Type B pancreatic cell (in vitro differentiated cells): ENCODE results near the gene CSN2. TPM values are rescaled to one million over a fixed set of nuclear protein-coding genes. Genes with fewer than 3 reads are reported as not detected.

Experiments
- DNase-seq: peaks from one replicate; pipeline ENCODE4 v3.0.0; 2021; ENCODE audit warnings: mixed read lengths; ENCODE audit not compliant: unreplicated experiment; ENCODE audit errors: extremely low spot score
- H3K27ac Mint-ChIP-seq: 2 replicates; pipeline ENCODE4 v1.8.0; 2021; ENCODE audit warnings: mild to moderate bottlenecking, mixed read lengths
- H3K27me3 Mint-ChIP-seq: 2 replicates; pipeline ENCODE4 v1.8.0; 2021; ENCODE audit warnings: mixed read lengths
- H3K36me3 Mint-ChIP-seq: 2 replicates; pipeline ENCODE4 v1.8.0; 2021; ENCODE audit warnings: mixed read lengths
- H3K4me1 Mint-ChIP-seq: one replicate; pipeline ENCODE4 v1.8.0; 2021; ENCODE audit warnings: mixed read lengths; ENCODE audit not compliant: unreplicated experiment
- H3K4me3 Mint-ChIP-seq: 2 replicates; pipeline ENCODE4 v1.8.0; 2021; ENCODE audit warnings: mild to moderate bottlenecking, mixed read lengths
- H3K9me3 Mint-ChIP-seq: 2 replicates; pipeline ENCODE4 v1.8.0; 2021; ENCODE audit warnings: mixed read lengths
- CTCF ChIP-seq: fragments of 200-600 bp; sonication (generic); conservative IDR thresholded peaks from 2 replicates; pipeline ENCODE4 v1.5.0; 2021; ENCODE audit warnings: antibody characterized with exemption, mild to moderate bottlenecking
- total RNA-seq: library from RNA; stranded (reverse); gene quantifications from 2 replicates; pipeline ENCODE4 v1.2.1, GENCODE V29; 2021; ENCODE audit warnings: low replicate concordance

Gene CSN2
- total RNA-seq, 1 donor from 2014 or later: not detected

GRCh38 chr4:69994782-69995181 lies 29.3 kb upstream of the CSN2 start:
- DNase-seq: no peak
- Mint-ChIP-seq H3K36me3 (no peaks in the 10 kb centered on the region), H3K27me3 (no peaks in the 10 kb centered on the region), H3K4me1 (no peaks in the 10 kb centered on the region), H3K4me3 (no peak overlapping the region), H3K27ac (no peak overlapping the region), H3K9me3 (no peaks in the 10 kb centered on the region)
- TF ChIP-seq CTCF: no peak

DNA sequence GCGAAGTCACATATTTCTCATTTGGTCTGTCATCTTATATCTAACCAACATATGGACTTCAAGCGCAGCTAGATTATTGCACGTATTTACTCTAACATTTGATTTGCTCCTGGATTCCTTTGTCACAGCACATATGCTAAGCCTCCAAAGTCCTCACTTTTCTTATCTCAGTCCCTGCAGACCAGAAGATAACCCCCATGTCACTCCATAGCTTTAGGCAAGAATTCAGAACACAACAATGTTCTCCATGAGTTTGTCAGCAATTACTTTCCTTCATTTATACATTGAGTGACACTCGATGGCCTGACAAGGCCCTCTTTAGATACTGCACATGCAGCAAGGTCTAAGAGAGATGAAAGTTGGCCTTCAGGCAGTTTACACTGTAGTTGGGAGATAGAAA lies 25.5 kb upstream of the CSN2 start:
- Mint-ChIP-seq H3K9me3 (no peaks in the 10 kb centered on the region), H3K27ac (no peak overlapping the region), H3K4me3 (no peak overlapping the region), H3K27me3 (no peaks in the 10 kb centered on the region), H3K36me3 (no peaks in the 10 kb centered on the region), H3K4me1 (no peaks in the 10 kb centered on the region)
- TF ChIP-seq CTCF: no peak
- DNase-seq: no peak

GRCh38 chr4:69986663-69987062 lies 21.1 kb upstream of the CSN2 start:
- Mint-ChIP-seq H3K9me3 (no peaks in the 10 kb centered on the region), H3K27ac (no peak overlapping the region), H3K27me3 (no peaks in the 10 kb centered on the region), H3K4me1 (peaks cover 7% of the 10 kb centered on the region), H3K36me3 (no peaks in the 10 kb centered on the region), H3K4me3 (no peak overlapping the region)
- no peak for TF ChIP-seq CTCF
- DNase-seq: no peak

DNA sequence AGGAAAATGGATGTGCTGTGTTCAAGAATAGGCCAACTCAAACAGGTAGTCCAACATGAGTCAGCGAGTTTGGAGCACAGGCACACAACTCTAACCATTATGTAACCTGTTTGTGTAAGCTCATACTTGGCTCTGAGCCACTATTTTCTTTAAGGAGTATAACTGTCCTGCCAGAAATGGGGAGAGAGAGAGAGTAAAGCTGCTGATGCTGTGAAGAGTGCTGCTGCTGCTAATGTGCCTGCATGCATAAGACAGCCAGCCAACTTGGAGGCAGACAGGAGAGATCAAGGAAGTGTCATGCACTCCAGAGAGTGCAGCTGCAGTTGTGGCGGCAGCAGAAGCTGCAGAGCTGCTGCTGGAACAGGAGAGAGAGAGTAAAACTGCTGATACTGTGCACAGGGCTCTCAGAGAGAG lies 18.5 kb upstream of the CSN2 start:
- Mint-ChIP-seq H3K4me1 (peaks cover 7% of the 10 kb centered on the region), H3K27me3 (no peaks in the 10 kb centered on the region), H3K36me3 (no peaks in the 10 kb centered on the region), H3K9me3 (no peaks in the 10 kb centered on the region), H3K27ac (no peak overlapping the region), H3K4me3 (no peak overlapping the region)
- no peak for DNase-seq
- no peak for TF ChIP-seq CTCF

DNA sequence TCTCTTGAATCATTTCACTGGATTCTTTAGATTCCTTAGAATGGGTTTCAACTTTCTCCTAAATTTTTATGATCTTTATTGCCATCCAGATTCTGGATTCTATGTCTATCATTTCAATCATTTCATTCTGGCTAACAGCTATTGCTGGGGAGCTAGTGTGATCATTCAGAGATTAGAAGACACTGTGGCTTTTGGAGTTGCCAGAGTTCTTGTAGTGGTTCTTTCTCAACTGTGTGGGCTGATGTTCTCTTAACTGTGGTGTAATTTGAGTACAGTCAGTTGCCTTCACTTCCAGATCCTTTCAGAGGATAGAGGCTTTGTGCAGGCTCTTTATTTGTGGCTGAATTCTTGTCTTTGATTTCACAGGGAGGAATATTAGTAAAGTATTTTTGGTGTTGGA lies 12.1 kb upstream of the CSN2 start:
- Mint-ChIP-seq H3K4me1 (no peaks in the 10 kb centered on the region), H3K4me3 (no peak overlapping the region), H3K27ac (no peak overlapping the region), H3K27me3 (no peaks in the 10 kb centered on the region), H3K9me3 (no peaks in the 10 kb centered on the region), H3K36me3 (no peaks in the 10 kb centered on the region)
- no peak for TF ChIP-seq CTCF
- no peak for DNase-seq

GRCh38 chr4:69974631-69975030 lies 9.1 kb upstream of the CSN2 start:
- Mint-ChIP-seq H3K27me3 (no peaks in the 10 kb centered on the region), H3K36me3 (no peaks in the 10 kb centered on the region), H3K4me1 (no peaks in the 10 kb centered on the region), H3K9me3 (no peaks in the 10 kb centered on the region), H3K27ac (no peak overlapping the region), H3K4me3 (no peak overlapping the region)
- TF ChIP-seq CTCF: no peak
- no peak for DNase-seq
